ENCODE measurements around the gene KLHL28. TPM values are rescaled to one million over a fixed set of nuclear protein-coding genes. Genes with fewer than 3 reads are reported as not detected.
"Not testable (repeated sequence)": the region's sequence is repeated elsewhere in the genome, so short reads cannot be mapped to it uniquely, and the experiment has no call there.

Gene KLHL28
- total RNA-seq, 1 donor from 2014 or later: 5.8 TPM

- DNase-seq (ENCODE audit: low read depth, low spot score): peak; percentile 91
Observed at GRCh38 chr14:44897041-44897844, 64.5 kb downstream of the KLHL28 start.

GRCh38 chr14:44896275-44897040, 65.3 kb downstream of the KLHL28 start:
- no peak for DNase-seq (ENCODE audit: low read depth, low spot score)

- DNase-seq (ENCODE audit: low read depth, low spot score): no peak
Observed at GRCh38 chr14:44895716-44896115, 66.0 kb downstream of the KLHL28 start.

GRCh38 chr14:44893535-44893934, 68.2 kb downstream of the KLHL28 start:
- no peak for DNase-seq (ENCODE audit: low read depth, low spot score)

- DNase-seq (ENCODE audit: low read depth, low spot score): not testable (repeated sequence)
Observed at GRCh38 chr14:44891726-44892372, 69.9 kb downstream of the KLHL28 start.

DNA sequence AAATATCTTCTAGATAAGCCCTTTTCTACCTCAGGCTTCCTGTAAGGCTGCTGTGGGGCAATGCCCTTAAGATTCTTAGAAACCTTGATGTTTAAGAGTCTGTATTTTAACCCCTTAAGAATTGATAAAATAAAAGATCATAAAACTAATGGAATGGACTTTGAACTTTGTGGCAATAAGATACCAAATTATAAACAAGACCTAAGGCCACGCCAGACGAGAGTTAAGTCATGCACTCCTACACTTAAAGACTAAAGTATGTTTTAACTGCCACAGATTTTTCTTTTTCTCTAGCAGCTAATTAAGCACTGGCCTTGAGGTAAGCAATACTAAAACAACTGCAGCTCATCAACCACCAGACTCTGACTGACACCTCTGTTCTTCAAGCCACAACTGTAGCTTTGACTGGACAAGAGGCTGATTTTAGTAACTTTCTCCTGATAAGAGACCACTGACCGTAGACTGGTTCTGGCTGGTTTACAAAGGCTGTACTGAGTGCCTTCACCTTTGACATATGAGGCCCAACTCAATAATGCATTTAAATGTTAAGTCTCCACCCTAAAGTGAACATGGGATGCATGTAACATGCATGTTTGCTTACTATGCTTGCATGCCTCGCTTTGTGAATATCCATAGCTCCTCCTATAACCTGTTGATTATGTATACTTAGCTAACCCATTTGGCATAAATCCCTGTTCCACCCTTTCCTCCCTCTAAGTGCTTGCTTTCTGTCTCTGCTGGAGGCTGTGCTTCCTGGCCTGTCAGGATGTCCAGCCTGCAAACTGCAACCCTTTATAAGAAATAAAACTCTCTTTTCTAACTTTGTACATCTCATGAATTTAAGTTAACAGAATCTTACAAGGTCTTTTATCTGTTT, 71.9 kb downstream of the KLHL28 start:
- no peak for DNase-seq (ENCODE audit: low read depth, low spot score)

DNA sequence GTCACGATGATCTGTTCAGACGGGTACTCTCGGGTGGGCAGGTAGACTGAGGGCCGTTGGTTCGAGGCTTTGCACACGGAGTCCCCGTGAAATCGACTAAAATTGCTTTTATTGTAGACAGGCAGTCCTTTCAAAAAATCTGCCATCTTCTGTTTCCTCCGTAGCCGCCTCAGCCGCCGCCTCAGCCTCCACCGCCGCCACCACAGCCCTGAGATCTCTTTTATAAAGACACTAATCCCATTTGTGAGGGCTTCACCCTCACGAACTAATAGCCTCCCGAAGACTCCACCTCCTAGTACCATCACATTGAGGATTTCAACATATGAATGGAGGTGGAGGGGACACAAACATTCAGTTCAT, 74.2 kb downstream of the KLHL28 start:
- DNase-seq (ENCODE audit: low read depth, low spot score): no peak

DNA sequence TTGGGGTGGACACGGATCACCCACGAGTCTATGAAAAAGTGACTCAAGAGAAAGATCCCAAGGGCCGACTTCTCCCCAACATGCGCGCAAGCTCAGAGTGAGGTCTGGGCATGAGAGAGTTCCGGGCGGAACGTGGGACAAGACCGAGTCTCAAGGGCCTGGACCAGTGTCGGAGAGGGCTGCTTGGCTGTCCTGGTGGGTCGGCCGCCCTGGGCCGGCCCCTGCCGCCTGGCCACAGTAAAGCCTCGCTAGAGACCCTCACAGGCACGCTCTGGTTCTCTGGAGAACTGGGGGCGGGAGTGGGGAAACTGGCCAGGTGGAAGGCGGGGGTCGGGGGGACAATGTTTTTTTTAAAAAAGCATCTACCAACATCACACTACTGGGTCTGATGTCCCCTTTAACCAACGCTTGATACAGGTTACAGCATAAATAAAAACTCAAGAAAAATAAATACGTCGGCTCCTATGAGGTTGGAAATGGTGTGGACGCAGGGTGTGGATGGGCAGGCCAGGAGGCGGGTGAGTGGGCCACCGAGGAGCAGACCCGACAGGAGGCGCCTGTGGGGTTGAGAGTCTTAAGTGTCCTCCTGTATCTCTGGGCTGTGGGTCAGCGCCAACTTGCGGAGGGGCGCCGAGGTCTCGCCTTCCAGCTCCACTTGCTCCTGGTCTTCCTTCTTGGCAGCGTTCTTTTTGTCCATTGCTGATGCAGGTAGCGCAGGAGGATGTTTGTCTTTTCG, 74.7 kb downstream of the KLHL28 start:
- no peak for DNase-seq (ENCODE audit: low read depth, low spot score)

GRCh38 chr14:44880791-44881190, 81.0 kb downstream of the KLHL28 start:
- DNase-seq (ENCODE audit: low read depth, low spot score): no peak

Other genes with a start within 250 kb of the KLHL28 start
- gene TOGARAM1, start 243 bp upstream of the KLHL28 start, total RNA-seq: 14.6 and 17.9 TPM in 2 replicates
- 26.1 and 29.0 TPM in 2 replicates for gene PRPF39, start 122.2 kb upstream of the KLHL28 start, total RNA-seq
- 28.2 and 36.6 TPM in 2 replicates for gene FKBP3, start 172.5 kb upstream of the KLHL28 start, total RNA-seq
- 7.7 and 14.3 TPM in 2 replicates for gene FANCM, start 174.0 kb upstream of the KLHL28 start, total RNA-seq

All from pulmonary artery endothelial cell (primary cell).